Loucy (cell line): ENCODE measurements around the gene APLP1.

Experiments
- H2AFZ ChIP-seq: fragments of 200-600 bp; sonication (generic); 2 replicates; pipeline ENCODE4 v1.6.0; 2016; ENCODE audit warnings: antibody characterized with exemption, mild to moderate bottlenecking, low read length, moderate library complexity
- H3F3A ChIP-seq: fragments of 200-600 bp; 2 replicates; pipeline ENCODE4 v1.6.0; 2016; ENCODE audit warnings: antibody characterized with exemption, low read depth, mild to moderate bottlenecking
- H3K27me3 ChIP-seq: fragments of 200-600 bp; sonication (generic); 2 replicates; pipeline ENCODE4 v1.6.1; 2014; ENCODE audit warnings: low read length, mild to moderate bottlenecking; ENCODE audit not compliant: insufficient read depth, poor library complexity, severe bottlenecking
- H3K36me3 ChIP-seq: fragments of 200-600 bp; sonication (generic); 2 replicates; pipeline ENCODE4 v1.6.1; 2016; ENCODE audit warnings: low read length; ENCODE audit not compliant: insufficient read depth
- H3K4me1 ChIP-seq: fragments of 200-600 bp; sonication (generic); 2 replicates; pipeline ENCODE4 v1.5.1; 2014; ENCODE audit warnings: low read length, mild to moderate bottlenecking; ENCODE audit not compliant: insufficient read depth, poor library complexity, severe bottlenecking
- H3K4me2 ChIP-seq: fragments of 200-600 bp; sonication (generic); 2 replicates; pipeline ENCODE4 v1.6.0; 2014; ENCODE audit warnings: antibody characterized with exemption, low read length, low read depth, mild to moderate bottlenecking; ENCODE audit not compliant: poor library complexity, severe bottlenecking
- H3K4me3 ChIP-seq: fragments of 200-600 bp; sonication (generic); 2 replicates; pipeline ENCODE4 v1.5.1; 2014; ENCODE audit warnings: low read length, mild to moderate bottlenecking, mixed read lengths; ENCODE audit not compliant: poor library complexity, severe bottlenecking
- H3K79me2 ChIP-seq: fragments of 200-600 bp; sonication (generic); 2 replicates; pipeline ENCODE4 v1.6.1; 2014; ENCODE audit warnings: low read length; ENCODE audit not compliant: insufficient read depth
- H3K9ac ChIP-seq: fragments of 200-600 bp; sonication (generic); 2 replicates; pipeline ENCODE4 v1.6.0; 2014; ENCODE audit warnings: mild to moderate bottlenecking, low read depth, low read length, moderate library complexity; ENCODE audit not compliant: poor library complexity, severe bottlenecking
- H3K9me2 ChIP-seq: fragments of 200-600 bp; sonication (generic); replicated peaks from 2 replicates; pipeline ENCODE4 v1.6.1; 2016; ENCODE audit warnings: low read depth, low read length, mixed read lengths
- H3K9me3 ChIP-seq: fragments of 200-600 bp; sonication (generic); 2 replicates; pipeline ENCODE4 v1.6.1; 2014; ENCODE audit warnings: mild to moderate bottlenecking, antibody characterized with exemption, low read length, low read depth; ENCODE audit not compliant: insufficient read depth
- H4K20me1 ChIP-seq: fragments of 200-600 bp; sonication (generic); 2 replicates; pipeline ENCODE4 v1.6.0; 2014; ENCODE audit warnings: antibody characterized with exemption, low read length, mild to moderate bottlenecking; ENCODE audit not compliant: insufficient read depth, poor library complexity, severe bottlenecking
- EZH2phosphoT487 ChIP-seq: fragments of 200-600 bp; IDR thresholded peaks from 2 replicates; pipeline ENCODE4 v1.6.1; 2018; ENCODE audit warnings: antibody characterized with exemption, mild to moderate bottlenecking, moderate library complexity, borderline replicate concordance
- TF ChIP-seq, protein P1 (sequence below): fragments of 200-600 bp; sonication (generic); conservative IDR thresholded peaks from 2 replicates; pipeline ENCODE4 v1.5.1; 2014; ENCODE audit warnings: mild to moderate bottlenecking, antibody characterized with exemption, low read length

Gene APLP1

DNA sequence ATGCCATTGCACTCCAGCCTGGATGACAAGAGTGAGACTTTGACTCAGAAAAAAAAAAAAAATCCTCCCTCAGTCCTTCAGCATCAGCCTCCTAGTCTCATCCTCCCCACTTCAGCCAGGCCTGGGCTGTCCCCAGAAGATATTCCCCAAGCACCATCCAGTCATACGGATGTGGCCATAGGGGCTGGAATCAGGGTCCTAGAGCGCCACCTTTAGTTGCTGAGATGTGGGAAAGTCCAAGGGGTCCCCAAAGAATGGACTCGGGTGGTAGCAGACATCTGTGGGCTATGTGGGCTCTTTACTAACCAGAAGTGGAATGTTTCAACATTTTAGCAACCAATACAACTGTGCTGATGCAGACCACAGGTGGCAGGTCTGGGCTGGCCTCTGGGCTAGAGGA lies 42.8 kb downstream of the APLP1 start:
- H3K36me3 ChIP-seq: no peaks in the 10 kb centered on the region
- no peaks in the 10 kb centered on the region for H3K9me3 ChIP-seq
- no peak overlapping the region for H3K4me3 ChIP-seq
- no peak overlapping the region for H2AFZ ChIP-seq
- no peaks in the 10 kb centered on the region for H3F3A ChIP-seq
- H3K9ac ChIP-seq: no peak overlapping the region
- no peaks in the 10 kb centered on the region for H3K79me2 ChIP-seq
- TF ChIP-seq, protein P1, sequence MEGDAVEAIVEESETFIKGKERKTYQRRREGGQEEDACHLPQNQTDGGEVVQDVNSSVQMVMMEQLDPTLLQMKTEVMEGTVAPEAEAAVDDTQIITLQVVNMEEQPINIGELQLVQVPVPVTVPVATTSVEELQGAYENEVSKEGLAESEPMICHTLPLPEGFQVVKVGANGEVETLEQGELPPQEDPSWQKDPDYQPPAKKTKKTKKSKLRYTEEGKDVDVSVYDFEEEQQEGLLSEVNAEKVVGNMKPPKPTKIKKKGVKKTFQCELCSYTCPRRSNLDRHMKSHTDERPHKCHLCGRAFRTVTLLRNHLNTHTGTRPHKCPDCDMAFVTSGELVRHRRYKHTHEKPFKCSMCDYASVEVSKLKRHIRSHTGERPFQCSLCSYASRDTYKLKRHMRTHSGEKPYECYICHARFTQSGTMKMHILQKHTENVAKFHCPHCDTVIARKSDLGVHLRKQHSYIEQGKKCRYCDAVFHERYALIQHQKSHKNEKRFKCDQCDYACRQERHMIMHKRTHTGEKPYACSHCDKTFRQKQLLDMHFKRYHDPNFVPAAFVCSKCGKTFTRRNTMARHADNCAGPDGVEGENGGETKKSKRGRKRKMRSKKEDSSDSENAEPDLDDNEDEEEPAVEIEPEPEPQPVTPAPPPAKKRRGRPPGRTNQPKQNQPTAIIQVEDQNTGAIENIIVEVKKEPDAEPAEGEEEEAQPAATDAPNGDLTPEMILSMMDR: peak; percentile 48
- TF ChIP-seq EZH2phosphoT487: no peak
- no peaks in the 10 kb centered on the region for H4K20me1 ChIP-seq
- H3K9me2 ChIP-seq: no peaks in the 10 kb centered on the region
- H3K4me2 ChIP-seq: no peak overlapping the region
- H3K4me1 ChIP-seq: peaks cover 4% of the 10 kb centered on the region
- H3K27me3 ChIP-seq: no peaks in the 10 kb centered on the region

GRCh38 chr19:35911790-35912189 lies 43.4 kb downstream of the APLP1 start:
- H2AFZ ChIP-seq: no peak overlapping the region
- no peak overlapping the region for H3K4me2 ChIP-seq
- H3K4me3 ChIP-seq: no peak overlapping the region
- no peak for TF ChIP-seq EZH2phosphoT487
- TF ChIP-seq, protein P1: no peak
- no peaks in the 10 kb centered on the region for H4K20me1 ChIP-seq
- H3K4me1 ChIP-seq: peaks cover 4% of the 10 kb centered on the region
- H3K27me3 ChIP-seq: no peaks in the 10 kb centered on the region
- H3K9me2 ChIP-seq: no peaks in the 10 kb centered on the region
- H3F3A ChIP-seq: no peaks in the 10 kb centered on the region
- H3K79me2 ChIP-seq: no peaks in the 10 kb centered on the region
- H3K9me3 ChIP-seq: no peaks in the 10 kb centered on the region
- H3K36me3 ChIP-seq: no peaks in the 10 kb centered on the region
- no peak overlapping the region for H3K9ac ChIP-seq

DNA sequence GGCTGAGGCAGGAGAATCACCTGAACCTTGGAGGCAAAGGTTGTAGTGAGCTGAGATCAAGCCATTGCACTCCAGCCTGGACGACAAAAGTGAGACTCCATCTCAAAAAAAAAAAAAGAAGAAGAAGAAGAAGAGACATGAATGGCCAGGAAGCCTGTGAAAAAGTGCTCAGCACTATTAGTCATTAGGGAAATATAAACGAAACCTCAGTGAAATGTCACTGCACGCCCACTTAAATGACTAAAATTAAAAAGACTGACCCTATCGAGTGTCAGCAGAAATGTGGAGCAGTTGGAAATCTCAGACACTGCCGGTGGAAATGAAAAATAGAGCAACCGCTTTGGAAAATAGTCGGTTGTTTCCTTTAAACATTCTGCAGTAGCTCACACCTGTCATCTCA lies 45.2 kb downstream of the APLP1 start:
- no peaks in the 10 kb centered on the region for H3K36me3 ChIP-seq
- H3K4me3 ChIP-seq: no peak overlapping the region
- TF ChIP-seq EZH2phosphoT487: no peak
- TF ChIP-seq, protein P1: no peak
- no peaks in the 10 kb centered on the region for H3F3A ChIP-seq
- no peaks in the 10 kb centered on the region for H3K9me2 ChIP-seq
- H3K27me3 ChIP-seq: no peaks in the 10 kb centered on the region
- H3K4me2 ChIP-seq: no peak overlapping the region
- no peaks in the 10 kb centered on the region for H3K9me3 ChIP-seq
- no peaks in the 10 kb centered on the region for H4K20me1 ChIP-seq
- no peak overlapping the region; the same call in 1 of the 2 replicates for H2AFZ ChIP-seq
- no peaks in the 10 kb centered on the region for H3K79me2 ChIP-seq
- H3K4me1 ChIP-seq: peaks cover 4% of the 10 kb centered on the region
- no peak overlapping the region for H3K9ac ChIP-seq
